Neural progenitor cell (in vitro differentiated cells): ENCODE measurements around the gene SPATA6L. TPM values are rescaled to one million over a fixed set of nuclear protein-coding genes. Genes with fewer than 3 reads are reported as not detected.

ENCODE experiments used
- DNase-seq: peaks from one replicate; pipeline ENCODE4 v3.0.0-alpha.2; 2016; ENCODE audit warnings: low spot score
- H2AFZ ChIP-seq: fragments of 200-600 bp; sonication (generic); replicated peaks from 2 replicates; pipeline ENCODE4 v1.6.1; 2016; ENCODE audit warnings: antibody characterized with exemption
- H3F3A ChIP-seq: fragments of 200-600 bp; sonication (generic); 2 replicates; pipeline ENCODE4 v1.6.1; 2016; ENCODE audit warnings: antibody characterized with exemption, low read depth
- H3K27ac ChIP-seq: fragments of 200-600 bp; sonication (generic); 2 replicates; pipeline ENCODE4 v1.5.1; 2016; ENCODE audit warnings: mild to moderate bottlenecking
- H3K27me3 ChIP-seq: fragments of 200-600 bp; sonication (generic); 2 replicates; pipeline ENCODE4 v1.6.1; 2016; ENCODE audit warnings: mild to moderate bottlenecking, moderate library complexity
- H3K36me3 ChIP-seq: fragments of 200-600 bp; sonication (generic); 2 replicates; pipeline ENCODE4 v1.5.1; 2016
- H3K4me1 ChIP-seq: fragments of 200-600 bp; sonication (generic); 2 replicates; pipeline ENCODE4 v1.6.1; 2016; ENCODE audit warnings: mixed run types
- H3K4me2 ChIP-seq: fragments of 200-600 bp; sonication (generic); 2 replicates; pipeline ENCODE4 v1.6.1; 2016
- H3K4me3 ChIP-seq: fragments of 200-600 bp; sonication (generic); 2 replicates; pipeline ENCODE4 v1.5.1; 2016
- H3K79me2 ChIP-seq: fragments of 200-600 bp; sonication (generic); 2 replicates; pipeline ENCODE4 v1.6.1; 2016; ENCODE audit warnings: low read depth
- H3K9ac ChIP-seq: fragments of 200-600 bp; sonication (generic); 2 replicates; pipeline ENCODE4 v1.6.1; 2016
- H3K9me3 ChIP-seq: fragments of 200-600 bp; sonication (generic); 2 replicates; pipeline ENCODE4 v1.5.1; 2016; ENCODE audit warnings: low read depth
- H4K20me1 ChIP-seq: fragments of 200-600 bp; sonication (generic); 2 replicates; pipeline ENCODE4 v1.6.1; 2016; ENCODE audit warnings: low read depth
- H3K27ac Mint-ChIP-seq: 3 replicates; pipeline ENCODE4 v1.8.0; 2021; ENCODE audit warnings: mixed read lengths
- H3K27me3 Mint-ChIP-seq: 2 replicates; pipeline ENCODE4 v1.8.0; 2022; ENCODE audit warnings: low read depth, mild to moderate bottlenecking, inconsistent platforms, moderate library complexity, mixed read lengths; ENCODE audit not compliant: insufficient read depth
- H3K36me3 Mint-ChIP-seq: 3 replicates; pipeline ENCODE4 v1.8.0; 2021; ENCODE audit warnings: mixed read lengths
- H3K4me1 Mint-ChIP-seq: 3 replicates; pipeline ENCODE4 v1.8.0; 2021; ENCODE audit warnings: mixed read lengths
- H3K4me3 Mint-ChIP-seq: 3 replicates; pipeline ENCODE4 v1.8.0; 2021; ENCODE audit warnings: mild to moderate bottlenecking, moderate library complexity, mixed read lengths
- H3K9me3 Mint-ChIP-seq: 3 replicates; pipeline ENCODE4 v1.8.0; 2020; ENCODE audit warnings: mixed read lengths
- CTCF ChIP-seq: fragments of 200-600 bp; sonication (generic); IDR thresholded peaks from 2 replicates; pipeline ENCODE4 v1.5.1; 2017; ENCODE audit warnings: antibody characterized with exemption, mild to moderate bottlenecking
- EZH2 ChIP-seq: fragments of 200-600 bp; sonication (generic); IDR thresholded peaks from 2 replicates; pipeline ENCODE4 v1.6.1; 2017; ENCODE audit warnings: antibody characterized with exemption, mild to moderate bottlenecking, moderate library complexity
- EZH2phosphoT487 ChIP-seq: fragments of 200-600 bp; sonication (generic); IDR thresholded peaks from 2 replicates; pipeline ENCODE4 v1.6.1; 2017; ENCODE audit warnings: antibody characterized with exemption
- total RNA-seq: library from RNA; depleted of rRNA; stranded (reverse); fragments of >200 nt; gene quantifications from 2 replicates; pipeline ENCODE4 v1.2.3, GENCODE V29; 2015; ENCODE audit warnings: low replicate concordance

The SPATA6L gene
- total RNA-seq, 1 donor from 2014 or later = 0.99 TPM

DNA sequence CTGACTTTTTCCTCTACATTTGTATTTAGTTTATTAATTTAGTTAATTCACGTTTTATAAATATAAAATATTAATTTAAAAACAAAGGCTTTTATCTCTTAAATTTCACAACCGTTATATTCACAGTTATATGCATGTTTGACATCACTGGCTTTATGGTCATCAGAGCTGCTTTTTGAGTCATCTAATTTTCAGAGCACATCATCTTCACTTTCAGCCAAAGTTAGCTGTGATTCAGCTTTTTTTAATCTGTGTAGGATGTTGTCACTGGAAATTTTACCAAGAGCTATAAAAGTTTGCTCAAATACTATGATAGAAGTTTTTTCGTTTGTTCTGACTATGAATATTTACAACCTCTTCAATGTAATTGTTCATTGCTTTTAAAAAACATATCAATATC lies 25.5 kb upstream of the SPATA6L start:
- no peak overlapping the region for H3K4me3 ChIP-seq
- H3K27ac ChIP-seq = no peak overlapping the region
- H3K36me3 ChIP-seq = peaks cover 6% of the 10 kb centered on the region
- no peak for TF ChIP-seq CTCF
- H3K27me3 Mint-ChIP-seq = no peaks in the 10 kb centered on the region
- no peaks in the 10 kb centered on the region for H3K9me3 Mint-ChIP-seq
- no peak for DNase-seq
- H4K20me1 ChIP-seq = peaks cover 3% of the 10 kb centered on the region
- H3F3A ChIP-seq = peaks cover 3% of the 10 kb centered on the region
- no peaks in the 10 kb centered on the region for H3K9me3 ChIP-seq
- H3K4me1 ChIP-seq = no peaks in the 10 kb centered on the region
- no peak overlapping the region for H3K4me2 ChIP-seq
- no peak overlapping the region for H2AFZ ChIP-seq
- H3K79me2 ChIP-seq = peaks cover 30% of the 10 kb centered on the region
- H3K4me3 Mint-ChIP-seq = no peak overlapping the region
- no peaks in the 10 kb centered on the region for H3K4me1 Mint-ChIP-seq
- no peaks in the 10 kb centered on the region for H3K27me3 ChIP-seq
- no peak overlapping the region for H3K9ac ChIP-seq
- peaks cover 12% of the 10 kb centered on the region for H3K36me3 Mint-ChIP-seq
- H3K27ac Mint-ChIP-seq = no peak overlapping the region

- no peaks in the 10 kb centered on the region for H3K9me3 Mint-ChIP-seq
- H3K4me1 Mint-ChIP-seq = no peaks in the 10 kb centered on the region
- no peak overlapping the region for H3K4me3 Mint-ChIP-seq
- peaks cover 16% of the 10 kb centered on the region for H3K36me3 Mint-ChIP-seq
- Histone ChIP-seq H4K20me1 (no peaks in the 10 kb centered on the region), H2AFZ (no peak overlapping the region), H3K36me3 (peaks cover 6% of the 10 kb centered on the region), H3K79me2 (peaks cover 26% of the 10 kb centered on the region), H3K4me1 (no peaks in the 10 kb centered on the region), H3K4me2 (no peak overlapping the region), H3K27me3 (no peaks in the 10 kb centered on the region), H3F3A (peaks cover 3% of the 10 kb centered on the region), H3K9ac (no peak overlapping the region), H3K4me3 (no peak overlapping the region), H3K9me3 (no peaks in the 10 kb centered on the region), H3K27ac (no peak overlapping the region)
- TF ChIP-seq EZH2 (no peak), CTCF (no peak)
- no peaks in the 10 kb centered on the region for H3K27me3 Mint-ChIP-seq
- H3K27ac Mint-ChIP-seq = no peak overlapping the region
- no peak for DNase-seq
These were observed 23.9 kb upstream of the SPATA6L start for GRCh38 chr9:4690144-4690543.

GRCh38 chr9:4689687-4690104 lies 23.4 kb upstream of the SPATA6L start:
- Histone ChIP-seq H3K79me2 (peaks cover 26% of the 10 kb centered on the region), H3K9ac (no peak overlapping the region), H3K4me1 (no peaks in the 10 kb centered on the region), H3K27me3 (no peaks in the 10 kb centered on the region), H3K4me2 (no peak overlapping the region), H3K27ac (no peak overlapping the region), H3F3A (peaks cover 3% of the 10 kb centered on the region), H4K20me1 (no peaks in the 10 kb centered on the region), H3K4me3 (no peak overlapping the region), H3K36me3 (peaks cover 6% of the 10 kb centered on the region), H3K9me3 (no peaks in the 10 kb centered on the region), H2AFZ (no peak overlapping the region)
- Mint-ChIP-seq H3K9me3 (no peaks in the 10 kb centered on the region), H3K36me3 (peaks cover 20% of the 10 kb centered on the region), H3K27ac (no peak overlapping the region), H3K4me3 (no peak overlapping the region), H3K27me3 (no peaks in the 10 kb centered on the region), H3K4me1 (no peaks in the 10 kb centered on the region)
- no peak for TF ChIP-seq CTCF
- TF ChIP-seq EZH2 = no peak
- TF ChIP-seq EZH2phosphoT487 = no peak
- DNase-seq = no peak

DNA sequence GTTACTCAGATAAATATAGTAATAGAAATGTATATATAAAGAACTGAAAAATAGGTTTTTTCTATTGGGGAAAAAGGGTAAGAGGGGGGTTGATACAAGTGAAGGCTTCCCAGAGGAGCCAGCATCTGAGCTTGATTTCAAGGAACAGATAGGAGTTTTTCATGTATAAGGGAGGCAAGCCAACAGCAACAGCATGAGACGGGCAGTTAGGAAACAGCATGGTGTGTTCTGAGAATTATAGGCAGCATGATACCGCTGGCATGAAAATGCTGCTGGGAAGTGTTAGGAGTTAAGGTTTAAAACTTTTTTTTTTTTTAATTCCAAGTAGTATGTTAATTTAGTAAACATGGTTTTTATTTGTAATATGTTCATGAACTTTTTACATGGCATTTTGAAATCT lies 22.7 kb upstream of the SPATA6L start:
- no peak overlapping the region for H3K27ac Mint-ChIP-seq
- Histone ChIP-seq H3F3A (peaks cover 3% of the 10 kb centered on the region), H3K9me3 (no peaks in the 10 kb centered on the region), H3K4me1 (no peaks in the 10 kb centered on the region), H3K4me2 (no peak overlapping the region), H4K20me1 (no peaks in the 10 kb centered on the region), H2AFZ (no peak overlapping the region), H3K27ac (no peak overlapping the region), H3K9ac (no peak overlapping the region), H3K79me2 (peaks cover 25% of the 10 kb centered on the region), H3K27me3 (no peaks in the 10 kb centered on the region), H3K36me3 (peaks cover under 1% of the 10 kb centered on the region), H3K4me3 (no peak overlapping the region)
- no peak overlapping the region for H3K4me3 Mint-ChIP-seq
- no peaks in the 10 kb centered on the region for H3K9me3 Mint-ChIP-seq
- peaks cover 18% of the 10 kb centered on the region for H3K36me3 Mint-ChIP-seq
- H3K4me1 Mint-ChIP-seq = no peaks in the 10 kb centered on the region
- TF ChIP-seq EZH2phosphoT487 (no peak), CTCF (no peak), EZH2 (no peak)
- no peak for DNase-seq
- H3K27me3 Mint-ChIP-seq = no peaks in the 10 kb centered on the region
